HG02885 (cell line): ENCODE results near the gene ETDA.
A peak's percentile ranks its signal among the peaks of the same experiment; 100 is the strongest.
"Not testable (repeated sequence)": the region's sequence is repeated elsewhere in the genome, so short reads cannot be mapped to it uniquely, and the experiment has no call there.

ENCODE experiments used
- ATAC-seq: cut with Tn5 transposase; IDR thresholded peaks from one replicate; pipeline ENCODE4 v1.9.1; 2021; ENCODE audit warnings: mild to moderate bottlenecking; ENCODE audit not compliant: unreplicated experiment, poor library complexity

The ETDA gene

GRCh38 chrX:135252011-135252518, at the start of gene ETDA:
ETDA (plus strand) TSS chrX:135252061; CDS start chrX:135253277, 1,216 bp downstream.
- not testable (repeated sequence) for ATAC-seq

GRCh38 chrX:135206427-135206826, 45.4 kb upstream of the ETDA start:
- not testable (repeated sequence) for ATAC-seq

DNA sequence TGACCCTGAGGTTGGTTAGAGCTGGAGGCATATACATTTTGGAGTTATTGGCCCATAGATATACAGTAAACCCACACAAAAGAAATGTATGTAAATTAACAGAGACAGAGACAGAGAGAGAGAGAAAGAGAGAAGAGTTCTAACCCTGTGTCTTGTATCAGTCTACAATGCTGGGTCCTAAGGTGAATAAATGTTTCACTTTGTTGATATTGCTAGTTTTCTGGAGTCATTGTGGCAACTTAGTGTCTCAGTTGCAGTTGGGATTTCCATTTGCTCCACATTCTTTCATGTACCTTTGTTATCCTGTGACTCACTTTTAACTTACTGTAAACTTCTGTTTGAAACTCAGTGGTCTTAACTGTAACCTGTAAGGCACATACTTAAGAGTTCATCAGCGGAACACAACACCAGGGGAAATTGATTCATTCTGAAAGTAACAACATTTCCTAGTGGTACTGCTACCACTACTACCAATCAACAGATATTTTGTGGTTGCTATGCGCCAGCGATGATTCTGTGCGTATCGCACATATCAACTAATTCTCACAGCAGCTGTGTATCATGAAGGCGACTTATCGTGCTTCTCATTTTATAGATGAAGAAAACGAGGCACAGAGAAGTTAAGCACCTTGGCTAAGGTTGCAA, 38.5 kb upstream of the ETDA start:
- no peak for ATAC-seq

GRCh38 chrX:135245989-135246388, 5.9 kb upstream of the ETDA start:
- not testable (repeated sequence) for ATAC-seq

DNA sequence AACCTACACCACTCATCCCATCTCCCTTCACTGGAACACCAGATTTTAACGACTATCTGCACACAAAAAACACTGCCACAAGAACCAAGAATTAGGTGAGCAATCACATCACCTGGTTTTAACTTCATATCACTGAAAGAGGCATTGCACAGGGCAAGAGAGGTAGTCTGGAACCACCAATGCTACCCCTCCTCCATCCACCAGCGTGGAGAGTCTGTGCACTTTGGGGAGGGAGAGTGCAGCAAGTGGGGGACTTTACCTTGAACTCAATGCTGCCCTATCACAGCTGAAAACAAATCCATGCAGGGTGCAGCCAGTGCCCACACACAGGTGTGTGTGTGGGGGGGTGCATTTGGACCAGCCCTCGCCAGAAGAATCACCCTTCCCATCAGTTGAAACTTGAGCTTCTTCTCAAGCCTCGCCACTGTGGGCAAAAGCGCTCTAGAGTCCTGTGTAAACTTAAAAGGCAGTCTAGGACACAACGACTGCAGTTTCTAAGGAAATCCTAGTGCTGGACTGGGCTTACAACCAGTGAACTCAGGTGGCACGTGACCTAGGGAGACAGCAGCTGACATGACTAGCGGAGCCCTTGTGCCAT, 4.3 kb downstream of the ETDA start:
- not testable (repeated sequence) for ATAC-seq

GRCh38 chrX:135256923-135257322, 5.1 kb downstream of the ETDA start:
- ATAC-seq = no peak

GRCh38 chrX:135257469-135257868, 5.6 kb downstream of the ETDA start:
- no peak for ATAC-seq

DNA sequence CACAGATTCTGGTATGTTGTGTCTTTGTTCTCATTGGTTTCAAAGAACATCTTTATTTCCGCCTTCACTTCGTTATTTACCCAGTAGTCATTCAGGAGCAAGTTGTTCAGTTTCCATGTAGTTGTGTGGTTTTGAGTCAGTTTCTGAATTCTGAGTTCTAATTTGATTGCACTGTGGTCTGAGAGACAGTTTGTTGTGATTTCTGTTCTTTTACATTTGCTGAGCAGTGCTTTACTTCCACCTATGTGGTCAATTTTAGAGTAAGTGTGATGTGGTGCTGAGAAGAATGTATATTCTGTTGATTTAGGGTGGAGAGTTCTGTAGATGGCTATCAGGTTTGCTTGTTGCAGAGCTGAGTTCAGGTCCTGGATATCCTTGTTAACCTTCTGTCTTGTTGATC, 9.1 kb downstream of the ETDA start:
- not testable (repeated sequence) for ATAC-seq

DNA sequence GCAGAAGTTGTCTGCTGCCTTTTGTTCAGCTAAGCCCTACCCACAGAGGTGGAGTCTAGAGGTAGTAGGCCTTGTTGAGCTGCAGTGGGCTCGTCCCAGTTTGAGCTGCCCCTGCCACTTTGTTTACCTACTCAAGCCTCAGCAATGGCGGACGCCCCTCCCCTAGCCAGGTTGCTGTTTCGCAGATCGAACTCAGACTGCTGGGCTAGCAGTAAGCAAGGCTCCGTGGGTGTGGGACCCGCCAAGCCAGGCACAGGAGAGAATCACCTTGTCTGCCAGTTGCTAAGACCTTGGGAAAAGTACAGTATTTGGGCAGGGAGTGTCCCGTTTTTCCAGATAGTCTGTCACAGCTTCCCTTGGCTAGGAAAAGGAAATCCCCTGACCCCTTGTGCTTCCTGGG, 11.5 kb downstream of the ETDA start:
- ATAC-seq = not testable (repeated sequence)

DNA sequence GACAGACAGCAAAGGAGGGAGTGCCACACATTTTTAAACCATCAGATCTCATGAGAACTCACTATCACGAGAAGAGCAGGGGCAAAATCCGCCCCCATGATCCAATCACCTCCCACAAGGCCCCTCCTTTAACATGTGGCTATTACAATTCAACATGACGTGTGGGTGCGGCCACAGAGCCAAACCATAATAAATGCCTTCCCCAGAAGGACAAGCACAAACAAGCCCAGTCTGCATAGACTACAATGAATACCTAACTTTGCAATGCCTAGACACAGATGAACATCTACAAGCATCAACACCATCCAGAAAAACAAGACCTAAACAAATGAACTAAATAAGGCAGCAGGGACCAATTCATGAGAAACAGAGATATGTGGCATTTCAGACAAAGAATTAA, 12.3 kb downstream of the ETDA start:
- ATAC-seq = no peak

DNA sequence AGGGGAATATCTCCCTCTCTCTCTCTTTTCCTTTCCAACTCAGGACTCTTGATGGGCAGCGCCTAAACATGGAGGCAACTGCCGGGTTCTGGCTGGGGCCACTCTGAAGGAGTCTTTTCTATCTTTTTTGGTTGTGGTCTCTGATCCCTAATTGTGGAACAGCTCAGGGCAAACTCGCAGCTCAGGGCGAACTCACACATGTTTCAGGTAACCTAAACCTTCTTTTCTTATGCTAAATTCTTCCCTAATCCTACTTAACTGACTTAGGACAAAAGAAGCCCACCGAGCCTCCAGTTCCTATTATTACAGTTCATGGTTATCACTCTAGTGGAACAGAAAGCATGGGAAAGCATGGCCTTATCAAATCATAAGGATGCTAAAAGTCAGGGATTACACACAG, 21.3 kb downstream of the ETDA start:
- ATAC-seq = no peak

- no peak for ATAC-seq
These were observed 24.1 kb downstream of the ETDA start for GRCh38 chrX:135275973-135276372.

- ATAC-seq = no peak
These were observed 35.5 kb downstream of the ETDA start for GRCh38 chrX:135287266-135287823.

GRCh38 chrX:135295238-135295943, 43.5 kb downstream of the ETDA start:
- peak; percentile 99 for ATAC-seq

DNA sequence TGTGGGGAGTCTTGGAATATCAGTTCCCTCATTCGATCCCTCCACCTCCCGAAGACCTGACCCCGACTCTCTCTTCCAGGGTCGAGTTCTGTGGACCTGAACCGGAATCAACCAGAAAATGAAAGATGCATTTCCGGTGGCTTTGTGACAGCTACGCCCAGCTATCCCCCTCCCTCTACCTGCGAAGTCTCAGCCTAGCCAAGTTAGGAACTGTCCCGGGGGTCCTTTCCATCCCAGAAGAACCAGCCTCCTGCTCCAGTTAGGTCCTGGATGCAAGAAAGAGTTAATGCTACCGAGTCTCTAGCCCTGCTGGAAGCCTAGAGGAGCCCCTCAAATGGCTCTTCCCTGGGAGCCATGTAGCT, 44.1 kb downstream of the ETDA start:
- ATAC-seq = peak; percentile 47

DNA sequence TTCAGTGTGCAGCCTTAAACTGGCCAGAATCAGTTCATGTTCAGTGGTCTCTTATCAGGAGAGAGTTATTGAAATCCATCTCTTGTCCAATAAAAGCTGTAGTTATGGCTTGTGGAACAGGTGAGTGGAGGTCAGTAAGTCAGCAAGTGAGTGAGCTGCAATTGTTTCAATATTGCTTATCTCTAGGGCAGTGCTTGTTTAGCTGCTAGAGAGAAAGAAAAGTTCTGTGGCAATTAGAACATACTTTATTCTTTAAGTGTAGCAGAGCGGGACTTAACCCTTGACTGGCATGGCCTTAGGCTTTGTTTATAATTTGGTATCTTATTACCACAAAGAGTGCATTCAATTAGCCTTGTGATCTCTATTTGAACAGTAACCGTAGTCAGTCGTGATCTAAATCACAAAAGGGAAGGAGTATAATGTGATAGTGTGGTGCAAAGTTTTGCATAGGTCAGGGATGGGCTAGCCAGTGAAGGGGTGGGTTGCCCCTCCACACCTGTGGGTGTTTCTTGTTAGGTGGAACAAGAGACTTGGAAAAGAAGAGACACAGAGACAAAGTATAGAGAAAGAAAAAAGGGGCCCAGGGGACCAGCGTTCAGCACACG, 50.5 kb downstream of the ETDA start:
- ATAC-seq = no peak
